SK-N-SH (cell line): ENCODE results near the gene SLC16A12. TPM values are rescaled to one million over a fixed set of nuclear protein-coding genes. Genes with fewer than 3 reads are reported as not detected.
A peak's percentile ranks its signal among the peaks of the same experiment; 100 is the strongest.

Experiments used
- CTCF ChIA-PET: fragments of 300-600, 350-600 bp; formaldehyde crosslinking; extraction: SDS; loops from one replicate; lab custom pipeline; 2021; lab: Yijun Ruan, JAX
- POLR2A ChIA-PET: fragments of 350-600 bp; sonication (Branson Sonifier 250); formaldehyde crosslinking; extraction: SDS; loops from one replicate; lab custom pipeline; 2020; ENCODE audit warnings: antibody characterized with exemption, inconsistent platforms; lab: Yijun Ruan, JAX
- DNase-seq: peaks from one replicate; pipeline ENCODE4 v3.0.0; 2012
- H2AFZ ChIP-seq: fragments of 200-600 bp; sonication (generic); 2 replicates; pipeline ENCODE4 v1.8.1; 2016; ENCODE audit warnings: antibody characterized with exemption, mild to moderate bottlenecking, low read depth
- H3F3A ChIP-seq: fragments of 200-600 bp; sonication (generic); replicated peaks from 2 replicates; pipeline ENCODE3; 2016; ENCODE audit warnings: antibody characterized with exemption, mild to moderate bottlenecking; ENCODE audit not compliant: insufficient read depth
- H3K27ac ChIP-seq, 2 experiments: fragments of 200-500 bp in 1 of 2; fragments of 200-600 bp in 1 of 2; sonication (Bioruptor generic) in 1 of 2; sonication (generic), shearing (Covaris generic) in 1 of 2; 2 replicates each; pipeline versions ENCODE4 v1.5.1 to v1.6.1; 2014 to 2016; ENCODE audit warnings: low read depth in 2 of 2, inconsistent platforms in 1 of 2, low read length in 1 of 2, mild to moderate bottlenecking in 1 of 2, mixed read lengths in 1 of 2
- H3K27me3 ChIP-seq: fragments of 200-600 bp; sonication (generic), shearing (Covaris generic); 2 replicates; pipeline ENCODE4 v1.6.1; 2016; ENCODE audit warnings: mixed run types; ENCODE audit not compliant: insufficient read depth
- H3K36me3 ChIP-seq, 2 experiments: fragments of 200-500 bp in 1 of 2; fragments of 200-600 bp in 1 of 2; sonication (Bioruptor generic) in 1 of 2; sonication (generic) in 1 of 2; replicated peaks in 1 of 2; 2 replicates each; pipeline versions ENCODE3 to v1.5.1; 2014 to 2016; ENCODE audit warnings: low read length in 1 of 2, mild to moderate bottlenecking in 1 of 2; ENCODE audit not compliant: insufficient read depth in 2 of 2, control insufficient read depth in 1 of 2
- H3K4me1 ChIP-seq, 2 experiments: fragments of 200-500 bp in 1 of 2; fragments of 200-600 bp in 1 of 2; sonication (Bioruptor generic) in 1 of 2; sonication (generic), shearing (Covaris generic) in 1 of 2; 2 replicates each; pipeline versions ENCODE4 v1.5.1 to v1.6.1; 2014 to 2016; ENCODE audit warnings: low read depth in 1 of 2, low read length in 1 of 2, mixed run types in 1 of 2; ENCODE audit not compliant: insufficient read depth in 2 of 2, control insufficient read depth in 1 of 2
- H3K4me2 ChIP-seq: fragments of 200-600 bp; sonication (generic), shearing (Covaris generic); 2 replicates; pipeline ENCODE4 v1.6.1; 2017; ENCODE audit warnings: mixed run types
- H3K4me3 ChIP-seq, 2 experiments: fragments of 200-500 bp in 1 of 2; fragments of 200-600 bp in 1 of 2; sonication (Bioruptor generic) in 1 of 2; sonication (generic), shearing (Covaris generic) in 1 of 2; 2 replicates each; pipeline versions ENCODE4 v1.5.1 to v1.8.1; 2014 to 2016; ENCODE audit warnings: low read depth in 2 of 2, inconsistent platforms in 1 of 2, low read length in 1 of 2, mild to moderate bottlenecking in 1 of 2, mixed read lengths in 1 of 2, moderate library complexity in 1 of 2
- H3K79me2 ChIP-seq: fragments of 200-600 bp; sonication (generic); 2 replicates; pipeline ENCODE4 v1.8.1; 2017; ENCODE audit warnings: mild to moderate bottlenecking; ENCODE audit not compliant: insufficient read depth
- H3K9ac ChIP-seq: fragments of 200-600 bp; sonication (generic); 2 replicates; pipeline ENCODE4 v1.6.1; 2017; ENCODE audit warnings: mixed run types
- H3K9me2 ChIP-seq: fragments of 200-600 bp; sonication (generic); 2 replicates; pipeline ENCODE4 v1.6.1; 2017; ENCODE audit warnings: mixed run types
- H3K9me3 ChIP-seq: fragments of 200-600 bp; sonication (generic); 2 replicates; pipeline ENCODE4 v1.6.1; 2017; ENCODE audit warnings: mixed run types, mild to moderate bottlenecking, moderate library complexity
- H4K20me1 ChIP-seq: fragments of 200-600 bp; sonication (generic); 2 replicates; pipeline ENCODE4 v1.6.1; 2017; ENCODE audit warnings: mild to moderate bottlenecking, mixed run types; ENCODE audit not compliant: insufficient read depth
- ELF1 ChIP-seq: IDR thresholded peaks from 2 replicates; pipeline ENCODE4 v1.4.0; 2012
- EP300 ChIP-seq, 2 experiments: IDR thresholded peaks; 2 replicates each; pipeline versions ENCODE4 v1.4.0 to v1.6.1; 2012; ENCODE audit warnings: borderline replicate concordance in 1 of 2, low read depth in 1 of 2, low read length in 1 of 2
- FOSL2 ChIP-seq: IDR thresholded peaks from 2 replicates; pipeline ENCODE4 v1.4.0; 2012; ENCODE audit warnings: low read depth, mild to moderate bottlenecking, moderate library complexity, borderline replicate concordance
- GATA2 ChIP-seq: sonication (generic); formaldehyde crosslinking; IDR thresholded peaks from 2 replicates; pipeline ENCODE4 v1.5.0; 2020; ENCODE audit warnings: mild to moderate bottlenecking, missing genetic modification reagents
- JUND ChIP-seq: IDR thresholded peaks from 2 replicates; pipeline ENCODE4 v1.4.0; 2012
- MEF2A ChIP-seq: IDR thresholded peaks from 2 replicates; pipeline ENCODE4 v1.4.0; 2012; ENCODE audit warnings: low read depth, borderline replicate concordance
- NFIC ChIP-seq: IDR thresholded peaks from 2 replicates; pipeline ENCODE4 v1.4.0; 2012; ENCODE audit warnings: borderline replicate concordance
- RAD21 ChIP-seq: IDR thresholded peaks from 2 replicates; pipeline ENCODE4 v1.6.1; 2012; ENCODE audit warnings: mild to moderate bottlenecking, low read length
- RCOR1 ChIP-seq: fragments of 150-350 bp; IDR thresholded peaks from 2 replicates; pipeline ENCODE4 v1.6.1; 2017; ENCODE audit warnings: antibody characterized with exemption, low read length
- RFX5 ChIP-seq: IDR thresholded peaks from 2 replicates; pipeline ENCODE4 v1.6.1; 2012; ENCODE audit warnings: mild to moderate bottlenecking, improper control_type of control experiment, low read length
- RXRA ChIP-seq: IDR thresholded peaks from 2 replicates; pipeline ENCODE4 v1.4.0; 2012; ENCODE audit warnings: low read depth, mild to moderate bottlenecking, borderline replicate concordance
- SIN3A ChIP-seq: IDR thresholded peaks from 2 replicates; pipeline ENCODE4 v1.6.1; 2012; ENCODE audit warnings: low read depth, mild to moderate bottlenecking, low read length, moderate library complexity, borderline replicate concordance
- TAF1 ChIP-seq: IDR thresholded peaks from 2 replicates; pipeline ENCODE4 v1.6.1; 2012; ENCODE audit warnings: low read depth, mild to moderate bottlenecking, low read length, moderate library complexity, borderline replicate concordance
- TEAD4 ChIP-seq: IDR thresholded peaks from 2 replicates; pipeline ENCODE4 v1.4.0; 2012; ENCODE audit warnings: mild to moderate bottlenecking, borderline replicate concordance; ENCODE audit not compliant: insufficient read depth
- YY1 ChIP-seq: IDR thresholded peaks from 2 replicates; pipeline ENCODE4 v1.4.0; 2012; ENCODE audit warnings: low read depth, mild to moderate bottlenecking
- WGBS: methylation state at CpG from one replicate; pipeline ENCODE4 v1.1.6; 2017; ENCODE audit warnings: low lambda C conversion rate; 5-methylcytosine and 5-hydroxymethylcytosine counted together
- polyA plus RNA-seq, 3 experiments: library from polyadenylated mRNA; depleted of rRNA; stranded (reverse); fragments of >200 nt; gene quantifications; 2 replicates each; pipeline ENCODE4 v1.2.3, GENCODE V29; 2012
- TF ChIP-seq, protein P1 (sequence below): fragments of 150-350 bp; IDR thresholded peaks from 2 replicates; pipeline ENCODE4 v1.6.1; 2017; ENCODE audit warnings: antibody characterized with exemption, low read length, low read depth, borderline replicate concordance
- TF ChIP-seq, protein P2 (sequence below): IDR thresholded peaks from 2 replicates; pipeline ENCODE4 v1.4.0; 2012; ENCODE audit warnings: low read depth, borderline replicate concordance
- TF ChIP-seq, protein P3 (sequence below): IDR thresholded peaks from 2 replicates; pipeline ENCODE4; 2012
- TF ChIP-seq, protein P4 (sequence below): fragments of 200-600 bp; sonication (generic); IDR thresholded peaks from 2 replicates; pipeline ENCODE4 v1.6.1; 2017; ENCODE audit warnings: antibody characterized with exemption, mild to moderate bottlenecking, moderate library complexity
- TF ChIP-seq, protein P5 (sequence below): IDR thresholded peaks from 2 replicates; pipeline ENCODE4 v1.4.0; 2012; ENCODE audit warnings: low read depth, borderline replicate concordance

The SLC16A12 gene
- polyA plus RNA-seq, 1 of the 3 experiments (the other 2 are of a cell fraction) = 0.13 TPM

DNA sequence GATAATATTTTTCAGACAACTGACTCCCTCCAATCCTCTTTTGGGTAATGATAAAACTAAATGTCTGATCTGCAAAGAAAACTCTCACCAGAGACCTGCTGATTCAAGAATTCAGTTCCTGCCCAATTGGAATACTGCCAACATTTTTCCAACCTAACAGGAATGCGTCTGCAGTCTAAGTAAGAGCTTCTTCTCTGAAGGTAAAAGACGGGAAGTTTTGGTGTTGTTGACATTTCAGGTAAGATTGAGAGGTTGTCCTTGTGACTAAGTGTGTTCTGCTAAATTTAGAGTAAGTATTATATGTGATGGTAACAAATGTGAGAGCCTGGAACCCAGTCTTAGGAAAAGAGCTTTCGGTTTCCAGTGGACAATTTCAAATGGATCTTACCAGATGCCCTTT, 103.4 kb downstream of the SLC16A12 start:
- Histone ChIP-seq H3K4me1 (peaks cover 0 to 18% of the 10 kb centered on the region in 2 experiments; a peak in 3 of 4 replicates), H3K4me3 (no peak overlapping the region), H3K79me2 (no peaks in the 10 kb centered on the region), H2AFZ (no peak overlapping the region), H3K9ac (no peak overlapping the region), H3K36me3 (no peaks in the 10 kb centered on the region), H3F3A (no peaks in the 10 kb centered on the region), H4K20me1 (no peaks in the 10 kb centered on the region), H3K9me3 (no peaks in the 10 kb centered on the region), H3K27me3 (no peaks in the 10 kb centered on the region), H3K27ac (no peak overlapping the region), H3K9me2 (no peaks in the 10 kb centered on the region), H3K4me2 (0 out of 2 replicates have a peak overlapping the region, but pooled peaks have one; percentile 3)
- CTCF ChIA-PET = interaction anchor here (1.4 to 1.5 kb wide), 2 partner anchors 34 to 130 kb away, joined by 3 to 6 read pairs; no protein-coding TSS in a partner anchor
- no peak for DNase-seq
- POLR2A ChIA-PET = no interaction called here
- no peak for TF ChIP-seq SIN3A
- TF ChIP-seq RCOR1 = no peak
- TF ChIP-seq TAF1 = no peak
- TF ChIP-seq, protein P1, sequence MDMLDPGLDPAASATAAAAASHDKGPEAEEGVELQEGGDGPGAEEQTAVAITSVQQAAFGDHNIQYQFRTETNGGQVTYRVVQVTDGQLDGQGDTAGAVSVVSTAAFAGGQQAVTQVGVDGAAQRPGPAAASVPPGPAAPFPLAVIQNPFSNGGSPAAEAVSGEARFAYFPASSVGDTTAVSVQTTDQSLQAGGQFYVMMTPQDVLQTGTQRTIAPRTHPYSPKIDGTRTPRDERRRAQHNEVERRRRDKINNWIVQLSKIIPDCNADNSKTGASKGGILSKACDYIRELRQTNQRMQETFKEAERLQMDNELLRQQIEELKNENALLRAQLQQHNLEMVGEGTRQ = no peak
- no peak for TF ChIP-seq RAD21
- TF ChIP-seq JUND = no peak
- TF ChIP-seq, protein P2, sequence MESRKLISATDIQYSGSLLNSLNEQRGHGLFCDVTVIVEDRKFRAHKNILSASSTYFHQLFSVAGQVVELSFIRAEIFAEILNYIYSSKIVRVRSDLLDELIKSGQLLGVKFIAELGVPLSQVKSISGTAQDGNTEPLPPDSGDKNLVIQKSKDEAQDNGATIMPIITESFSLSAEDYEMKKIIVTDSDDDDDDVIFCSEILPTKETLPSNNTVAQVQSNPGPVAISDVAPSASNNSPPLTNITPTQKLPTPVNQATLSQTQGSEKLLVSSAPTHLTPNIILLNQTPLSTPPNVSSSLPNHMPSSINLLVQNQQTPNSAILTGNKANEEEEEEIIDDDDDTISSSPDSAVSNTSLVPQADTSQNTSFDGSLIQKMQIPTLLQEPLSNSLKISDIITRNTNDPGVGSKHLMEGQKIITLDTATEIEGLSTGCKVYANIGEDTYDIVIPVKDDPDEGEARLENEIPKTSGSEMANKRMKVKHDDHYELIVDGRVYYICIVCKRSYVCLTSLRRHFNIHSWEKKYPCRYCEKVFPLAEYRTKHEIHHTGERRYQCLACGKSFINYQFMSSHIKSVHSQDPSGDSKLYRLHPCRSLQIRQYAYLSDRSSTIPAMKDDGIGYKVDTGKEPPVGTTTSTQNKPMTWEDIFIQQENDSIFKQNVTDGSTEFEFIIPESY = no peak
- no peak for TF ChIP-seq EP300 (IDR thresholded peaks at IDR 0.05; ENCODE audit: borderline replicate concordance in 1 of 2, low read depth in 1 of 2, low read length in 1 of 2)
- TF ChIP-seq RFX5 = no peak
- no peak for TF ChIP-seq MEF2A
- TF ChIP-seq, protein P3, sequence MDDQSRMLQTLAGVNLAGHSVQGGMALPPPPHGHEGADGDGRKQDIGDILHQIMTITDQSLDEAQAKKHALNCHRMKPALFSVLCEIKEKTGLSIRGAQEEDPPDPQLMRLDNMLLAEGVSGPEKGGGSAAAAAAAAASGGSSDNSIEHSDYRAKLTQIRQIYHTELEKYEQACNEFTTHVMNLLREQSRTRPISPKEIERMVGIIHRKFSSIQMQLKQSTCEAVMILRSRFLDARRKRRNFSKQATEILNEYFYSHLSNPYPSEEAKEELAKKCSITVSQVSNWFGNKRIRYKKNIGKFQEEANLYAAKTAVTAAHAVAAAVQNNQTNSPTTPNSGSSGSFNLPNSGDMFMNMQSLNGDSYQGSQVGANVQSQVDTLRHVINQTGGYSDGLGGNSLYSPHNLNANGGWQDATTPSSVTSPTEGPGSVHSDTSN = 0 out of 2 replicates have a peak, but pooled peaks have one; percentile 4
- no peak for TF ChIP-seq GATA2 (CRISPR knock-in tag)
- peak; percentile 80 for TF ChIP-seq NFIC
- WGBS = 72% methylated on average over 3 of the region's 3 CpGs

DNA sequence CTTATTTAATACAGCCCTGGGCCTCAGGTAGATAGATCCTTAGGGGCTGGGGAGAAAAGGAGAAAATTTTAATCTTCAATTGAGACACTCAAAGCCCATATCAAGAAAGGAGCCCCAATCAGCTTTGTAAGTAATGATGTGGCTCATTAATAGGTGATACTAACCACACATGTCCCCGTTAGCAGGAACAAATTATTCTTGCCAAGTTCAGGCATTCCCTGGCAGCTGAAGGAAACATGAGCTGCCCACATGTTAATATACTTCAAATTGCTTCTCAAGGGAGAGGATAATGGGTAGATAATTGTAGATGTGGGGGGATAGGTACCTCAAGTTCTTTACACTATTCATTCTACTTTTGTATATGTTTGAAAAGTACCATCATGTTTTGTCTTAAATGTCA, 106.5 kb downstream of the SLC16A12 start:
- Histone ChIP-seq H3K27ac (no peak overlapping the region), H4K20me1 (no peaks in the 10 kb centered on the region), H3K36me3 (no peaks in the 10 kb centered on the region), H2AFZ (no peak overlapping the region), H3K9me3 (no peaks in the 10 kb centered on the region), H3K27me3 (no peaks in the 10 kb centered on the region), H3K4me1 (peaks cover 0 to 25% of the 10 kb centered on the region in 2 experiments; a peak in 3 of 4 replicates), H3K4me2 (no peak overlapping the region), H3K79me2 (no peaks in the 10 kb centered on the region), H3K4me3 (no peak overlapping the region), H3K9me2 (no peaks in the 10 kb centered on the region), H3F3A (no peaks in the 10 kb centered on the region), H3K9ac (no peak overlapping the region)
- CTCF ChIA-PET = interaction anchor here (0.9 to 1.9 kb wide), 4 partner anchors 12 to 136 kb away, joined by 3 to 9 read pairs (median 4); no protein-coding TSS in a partner anchor
- POLR2A ChIA-PET = no interaction called here
- no peak for DNase-seq
- 81% methylated on average over 1 of the region's 1 CpG for WGBS
- no peak for TF ChIP-seq FOSL2
- no peak for TF ChIP-seq GATA2 (CRISPR knock-in tag)
- TF ChIP-seq ELF1 = no peak
- TF ChIP-seq, protein P4, sequence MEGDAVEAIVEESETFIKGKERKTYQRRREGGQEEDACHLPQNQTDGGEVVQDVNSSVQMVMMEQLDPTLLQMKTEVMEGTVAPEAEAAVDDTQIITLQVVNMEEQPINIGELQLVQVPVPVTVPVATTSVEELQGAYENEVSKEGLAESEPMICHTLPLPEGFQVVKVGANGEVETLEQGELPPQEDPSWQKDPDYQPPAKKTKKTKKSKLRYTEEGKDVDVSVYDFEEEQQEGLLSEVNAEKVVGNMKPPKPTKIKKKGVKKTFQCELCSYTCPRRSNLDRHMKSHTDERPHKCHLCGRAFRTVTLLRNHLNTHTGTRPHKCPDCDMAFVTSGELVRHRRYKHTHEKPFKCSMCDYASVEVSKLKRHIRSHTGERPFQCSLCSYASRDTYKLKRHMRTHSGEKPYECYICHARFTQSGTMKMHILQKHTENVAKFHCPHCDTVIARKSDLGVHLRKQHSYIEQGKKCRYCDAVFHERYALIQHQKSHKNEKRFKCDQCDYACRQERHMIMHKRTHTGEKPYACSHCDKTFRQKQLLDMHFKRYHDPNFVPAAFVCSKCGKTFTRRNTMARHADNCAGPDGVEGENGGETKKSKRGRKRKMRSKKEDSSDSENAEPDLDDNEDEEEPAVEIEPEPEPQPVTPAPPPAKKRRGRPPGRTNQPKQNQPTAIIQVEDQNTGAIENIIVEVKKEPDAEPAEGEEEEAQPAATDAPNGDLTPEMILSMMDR = no peak
- TF ChIP-seq RFX5 = no peak
- TF ChIP-seq JUND = no peak
- TF ChIP-seq TEAD4 = no peak
- no peak for TF ChIP-seq RXRA
- TF ChIP-seq RAD21 = no peak
- no peak for TF ChIP-seq YY1
- TF ChIP-seq, protein P5, sequence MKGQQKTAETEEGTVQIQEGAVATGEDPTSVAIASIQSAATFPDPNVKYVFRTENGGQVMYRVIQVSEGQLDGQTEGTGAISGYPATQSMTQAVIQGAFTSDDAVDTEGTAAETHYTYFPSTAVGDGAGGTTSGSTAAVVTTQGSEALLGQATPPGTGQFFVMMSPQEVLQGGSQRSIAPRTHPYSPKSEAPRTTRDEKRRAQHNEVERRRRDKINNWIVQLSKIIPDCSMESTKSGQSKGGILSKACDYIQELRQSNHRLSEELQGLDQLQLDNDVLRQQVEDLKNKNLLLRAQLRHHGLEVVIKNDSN = no peak
- TF ChIP-seq SIN3A = no peak
- TF ChIP-seq NFIC = no peak
